Measurements from ENCODE around the gene RHPN2.

DNA sequence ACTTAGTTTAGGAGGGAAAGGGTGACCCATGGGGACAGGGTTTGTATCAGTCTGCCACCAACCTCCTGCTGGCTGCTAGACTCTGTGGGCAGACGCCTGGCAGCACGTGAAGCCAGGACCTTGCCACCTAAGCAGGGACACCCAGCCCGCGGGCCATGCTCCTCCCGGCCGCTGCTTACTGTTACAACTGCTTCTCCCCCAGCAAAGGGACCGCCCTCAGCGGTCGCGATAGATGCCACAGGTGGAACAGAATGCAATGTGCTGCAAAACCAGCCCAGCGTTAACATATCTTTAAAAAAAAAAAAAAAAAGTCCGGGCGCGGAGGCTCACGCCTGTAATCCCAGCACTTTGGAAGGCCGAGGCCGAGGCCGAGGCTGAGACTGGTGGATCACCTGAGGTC, 1.9 kb upstream of the RHPN2 start:
- TF ChIP-seq, protein P1, sequence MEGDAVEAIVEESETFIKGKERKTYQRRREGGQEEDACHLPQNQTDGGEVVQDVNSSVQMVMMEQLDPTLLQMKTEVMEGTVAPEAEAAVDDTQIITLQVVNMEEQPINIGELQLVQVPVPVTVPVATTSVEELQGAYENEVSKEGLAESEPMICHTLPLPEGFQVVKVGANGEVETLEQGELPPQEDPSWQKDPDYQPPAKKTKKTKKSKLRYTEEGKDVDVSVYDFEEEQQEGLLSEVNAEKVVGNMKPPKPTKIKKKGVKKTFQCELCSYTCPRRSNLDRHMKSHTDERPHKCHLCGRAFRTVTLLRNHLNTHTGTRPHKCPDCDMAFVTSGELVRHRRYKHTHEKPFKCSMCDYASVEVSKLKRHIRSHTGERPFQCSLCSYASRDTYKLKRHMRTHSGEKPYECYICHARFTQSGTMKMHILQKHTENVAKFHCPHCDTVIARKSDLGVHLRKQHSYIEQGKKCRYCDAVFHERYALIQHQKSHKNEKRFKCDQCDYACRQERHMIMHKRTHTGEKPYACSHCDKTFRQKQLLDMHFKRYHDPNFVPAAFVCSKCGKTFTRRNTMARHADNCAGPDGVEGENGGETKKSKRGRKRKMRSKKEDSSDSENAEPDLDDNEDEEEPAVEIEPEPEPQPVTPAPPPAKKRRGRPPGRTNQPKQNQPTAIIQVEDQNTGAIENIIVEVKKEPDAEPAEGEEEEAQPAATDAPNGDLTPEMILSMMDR (conservative IDR thresholded peaks at IDR 0.05; ENCODE audit: low read length), result no peak
- TF ChIP-seq EZH2phosphoT487 (IDR thresholded peaks at IDR 0.05; ENCODE audit: borderline replicate concordance), result no peak

All from Loucy (cell line).